HG03108 (cell line): ENCODE results near the gene KCNS3.

Source experiments
- ATAC-seq: cut with Tn5 transposase; IDR thresholded peaks from one replicate; pipeline ENCODE4 v1.9.1; 2021; ENCODE audit warnings: moderate library complexity; ENCODE audit not compliant: unreplicated experiment

Gene KCNS3, protein sequence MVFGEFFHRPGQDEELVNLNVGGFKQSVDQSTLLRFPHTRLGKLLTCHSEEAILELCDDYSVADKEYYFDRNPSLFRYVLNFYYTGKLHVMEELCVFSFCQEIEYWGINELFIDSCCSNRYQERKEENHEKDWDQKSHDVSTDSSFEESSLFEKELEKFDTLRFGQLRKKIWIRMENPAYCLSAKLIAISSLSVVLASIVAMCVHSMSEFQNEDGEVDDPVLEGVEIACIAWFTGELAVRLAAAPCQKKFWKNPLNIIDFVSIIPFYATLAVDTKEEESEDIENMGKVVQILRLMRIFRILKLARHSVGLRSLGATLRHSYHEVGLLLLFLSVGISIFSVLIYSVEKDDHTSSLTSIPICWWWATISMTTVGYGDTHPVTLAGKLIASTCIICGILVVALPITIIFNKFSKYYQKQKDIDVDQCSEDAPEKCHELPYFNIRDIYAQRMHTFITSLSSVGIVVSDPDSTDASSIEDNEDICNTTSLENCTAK

GRCh38 chr2:17878281-17879136 is at the start of gene KCNS3:
Gene KCNS3 (plus strand): TSS chr2:17878667. CDS start chr2:17931009, 52,342 bp downstream.
- peak; percentile 67 for ATAC-seq

GRCh38 chr2:17830053-17831034 is 48.1 kb upstream of the KCNS3 start:
- ATAC-seq = peak; percentile 77

DNA sequence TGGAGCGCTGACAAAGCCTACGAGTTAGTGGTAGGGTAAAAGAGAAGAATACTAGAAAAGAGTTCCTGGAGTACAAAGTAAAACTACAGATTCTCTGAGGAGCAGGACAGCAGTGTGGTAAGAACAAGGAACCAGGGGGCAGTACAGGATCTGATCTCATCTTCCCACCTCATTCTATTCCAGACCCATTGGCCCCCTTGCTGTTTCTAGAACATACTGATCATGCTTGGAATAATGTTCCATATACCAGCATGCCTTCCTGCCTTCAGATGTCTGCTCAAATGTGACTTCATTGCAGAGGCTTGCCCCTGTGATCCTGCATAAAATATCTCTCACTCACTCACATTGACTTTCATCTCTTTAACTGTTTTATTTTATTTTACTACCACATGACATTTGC is 43.0 kb upstream of the KCNS3 start:
- ATAC-seq = no peak

DNA sequence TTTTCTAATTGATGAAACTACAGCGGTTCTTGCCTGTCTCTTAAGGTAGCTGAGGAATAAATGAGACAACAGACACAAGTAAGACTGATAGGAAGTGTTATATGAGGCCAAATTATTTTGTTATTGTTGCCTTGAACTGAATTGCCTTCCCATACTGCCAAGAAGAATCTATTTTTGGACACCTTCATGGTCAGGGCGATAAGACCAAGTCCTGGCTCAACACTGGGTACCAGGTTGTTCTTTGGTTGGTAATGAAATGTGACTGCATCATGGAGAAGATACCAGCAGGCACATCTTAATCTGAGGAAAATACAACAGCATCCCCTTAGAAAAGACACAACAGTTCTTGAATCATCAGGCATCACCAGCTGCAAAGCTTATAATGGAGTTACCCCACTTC is 38.5 kb upstream of the KCNS3 start:
- no peak for ATAC-seq

DNA sequence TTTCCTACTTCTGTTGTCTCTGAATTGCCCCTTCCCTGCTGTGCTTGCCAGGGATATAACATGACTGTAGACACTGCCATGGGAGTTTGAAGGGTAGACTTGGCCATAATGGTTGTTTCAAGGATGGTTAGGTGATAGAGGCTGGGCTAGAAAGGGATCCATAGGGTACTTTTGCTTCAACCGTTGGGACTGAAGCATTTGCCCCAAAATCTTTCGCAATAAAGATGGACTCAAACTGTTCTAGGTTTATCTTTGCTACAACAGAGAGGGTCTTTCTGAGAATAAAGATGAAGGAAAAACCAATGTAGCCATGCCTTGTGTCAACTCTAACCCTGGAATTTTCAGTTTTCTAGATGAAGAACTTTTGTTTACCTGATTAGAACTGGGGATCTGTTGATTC is 35.0 kb upstream of the KCNS3 start:
- no peak for ATAC-seq

DNA sequence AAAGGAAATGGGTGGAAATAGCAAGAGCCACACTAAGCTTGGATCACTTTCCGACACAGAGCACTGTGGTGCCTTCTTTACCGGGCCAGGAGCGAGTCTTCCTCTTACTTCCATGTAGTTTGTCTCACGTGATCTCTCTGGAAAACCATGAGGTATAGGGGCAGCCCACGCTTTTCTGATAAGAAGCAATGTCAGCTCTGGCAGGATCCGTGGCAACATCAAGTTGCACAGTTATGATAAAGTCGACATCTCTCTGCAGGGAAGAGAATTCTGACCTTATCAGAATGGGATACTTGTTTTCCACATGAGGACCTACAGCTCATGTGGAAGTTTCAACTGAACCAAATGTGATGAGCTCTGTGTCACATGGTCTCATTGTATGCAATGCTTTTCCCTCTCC is 32.7 kb upstream of the KCNS3 start:
- no peak for ATAC-seq

GRCh38 chr2:17846676-17847075 is 31.8 kb upstream of the KCNS3 start:
- ATAC-seq = no peak

- ATAC-seq = no peak
Observed at GRCh38 chr2:17847236-17847635, 31.2 kb upstream of the KCNS3 start.

DNA sequence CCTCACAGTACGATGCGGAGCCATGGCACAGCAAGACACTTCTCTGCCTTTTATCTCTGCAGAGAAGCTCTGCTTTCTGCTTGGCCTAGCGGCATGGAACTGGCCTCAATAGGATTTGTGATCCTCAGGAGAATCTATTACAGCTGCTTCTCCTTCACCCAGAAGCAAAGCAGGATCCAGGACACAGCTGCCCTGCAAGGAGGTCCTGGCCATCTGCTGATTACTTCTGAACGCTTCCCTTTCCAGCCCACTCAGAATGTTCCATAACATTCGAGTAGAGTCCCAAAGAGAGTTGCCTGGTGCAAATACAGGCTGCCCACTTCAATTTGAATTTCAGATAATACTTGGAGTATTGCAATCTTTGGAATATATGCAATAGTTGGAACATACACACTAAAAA is 29.2 kb upstream of the KCNS3 start:
- no peak for ATAC-seq

DNA sequence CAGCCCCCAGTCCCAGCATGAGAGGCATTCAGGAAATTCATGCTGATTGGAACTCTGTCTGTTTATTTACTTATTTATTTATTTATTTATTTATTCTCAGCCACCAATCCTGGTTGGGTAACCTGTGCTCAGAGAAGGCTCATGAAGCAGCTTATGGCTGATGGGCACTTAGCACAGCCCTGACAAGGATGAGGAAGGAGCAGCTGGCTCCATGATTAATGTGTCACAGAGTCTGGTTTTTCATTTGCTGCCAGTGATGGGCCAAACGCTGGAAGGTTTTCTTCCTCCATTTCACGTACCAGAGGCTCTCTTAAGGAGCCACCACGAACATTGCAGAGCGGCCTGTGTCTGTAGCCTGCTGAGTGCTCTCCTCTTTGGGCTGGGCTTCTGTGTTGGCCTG is 28.3 kb upstream of the KCNS3 start:
- ATAC-seq = no peak

- ATAC-seq = peak; percentile 69
Observed at GRCh38 chr2:17851731-17852585, 26.5 kb upstream of the KCNS3 start.

GRCh38 chr2:17853799-17854198 is 24.7 kb upstream of the KCNS3 start:
- no peak for ATAC-seq

- ATAC-seq = no peak
Observed at GRCh38 chr2:17857021-17857420, 21.4 kb upstream of the KCNS3 start.

GRCh38 chr2:17858064-17858463 is 20.4 kb upstream of the KCNS3 start:
- ATAC-seq = no peak

DNA sequence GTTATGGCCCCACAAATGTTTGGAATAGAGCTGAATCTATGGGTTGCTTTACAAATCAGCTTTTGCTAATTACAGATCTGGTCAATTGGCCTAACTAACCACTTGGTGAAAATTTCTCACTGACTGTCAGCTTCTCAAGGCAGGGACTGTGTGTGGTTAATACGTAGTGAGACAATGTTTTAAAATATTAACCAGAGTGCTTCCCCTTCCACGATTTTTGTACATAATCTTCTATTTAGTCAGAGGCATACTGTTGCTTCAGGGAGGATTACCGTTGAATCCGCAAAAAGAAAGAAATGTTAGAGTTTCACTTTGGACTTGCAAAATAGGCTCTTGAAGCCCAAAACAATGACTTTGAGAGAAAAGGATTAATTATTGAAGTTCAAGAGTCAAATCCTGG is 14.9 kb upstream of the KCNS3 start:
- no peak for ATAC-seq

GRCh38 chr2:17864676-17865075 is 13.8 kb upstream of the KCNS3 start:
- ATAC-seq = no peak

- ATAC-seq = no peak
Observed at GRCh38 chr2:17867133-17867532, 11.3 kb upstream of the KCNS3 start.

DNA sequence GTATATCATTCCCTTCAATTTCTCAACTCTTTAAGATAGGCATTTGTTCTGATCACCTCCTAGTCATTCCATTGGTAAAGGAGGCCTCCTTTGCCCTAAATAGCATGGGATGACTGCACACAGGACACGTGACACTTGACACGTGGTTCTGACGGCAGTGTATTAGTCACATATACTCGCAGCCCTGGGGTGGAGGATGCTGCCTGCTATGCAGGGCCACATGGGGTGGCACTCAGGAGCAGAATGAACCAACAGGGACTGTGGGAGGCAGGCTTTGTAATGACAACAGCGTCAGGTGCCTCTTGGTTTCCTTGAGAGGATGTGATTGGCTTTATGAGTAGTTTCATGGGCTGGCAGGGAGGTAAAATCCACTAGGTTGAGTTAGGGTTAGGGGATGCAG is 9.3 kb upstream of the KCNS3 start:
- no peak for ATAC-seq

GRCh38 chr2:17871639-17872038 is 6.8 kb upstream of the KCNS3 start:
- ATAC-seq = no peak

DNA sequence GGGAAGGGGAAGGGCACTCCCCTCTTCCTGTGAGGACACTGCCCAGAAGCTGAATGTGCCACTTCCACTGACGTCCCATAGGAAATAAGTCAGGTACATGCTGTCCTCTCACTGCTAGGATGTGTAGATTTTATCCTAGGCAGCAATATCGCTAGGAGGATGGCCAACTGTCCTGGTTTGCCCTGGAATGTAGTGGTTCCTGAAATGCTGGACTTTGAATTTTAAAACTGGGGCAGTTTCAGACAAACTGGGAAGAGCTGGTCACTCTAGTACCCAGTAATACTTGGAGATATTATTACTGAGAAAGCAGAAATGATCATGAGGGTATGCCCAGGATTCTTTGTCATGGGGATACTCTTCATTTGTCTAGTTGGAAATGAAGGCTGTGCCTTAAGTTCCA is 5.4 kb upstream of the KCNS3 start:
- no peak for ATAC-seq
